MM.1S (cell line): ENCODE results near the gene WDR19.

Experiments
- DNase-seq: peaks from one replicate; pipeline ENCODE4 v3.0.0-alpha.2; 2015
- H2AFZ ChIP-seq: fragments of 300-600 bp; sonication (generic); 2 replicates; pipeline ENCODE4 v1.6.0; 2016; ENCODE audit warnings: antibody characterized with exemption, low read length
- H3F3A ChIP-seq: fragments of 300-600 bp; sonication (generic); 2 replicates; pipeline ENCODE4 v1.6.1; 2016; ENCODE audit warnings: mild to moderate bottlenecking, antibody characterized with exemption, low read length, moderate library complexity, mixed read lengths; ENCODE audit not compliant: insufficient read depth
- H3K27ac ChIP-seq: fragments of 300-600 bp; sonication (generic); 2 replicates; pipeline ENCODE4 v1.5.1; 2016; ENCODE audit warnings: mild to moderate bottlenecking, low read length
- H3K27me3 ChIP-seq: fragments of 300-600 bp; sonication (generic); replicated peaks from 2 replicates; pipeline ENCODE4 v1.6.0; 2016; ENCODE audit warnings: low read length; ENCODE audit not compliant: insufficient read depth
- H3K36me3 ChIP-seq: fragments of 300-600 bp; sonication (generic); replicated peaks from 2 replicates; pipeline ENCODE4 v1.6.1; 2016; ENCODE audit warnings: mild to moderate bottlenecking, low read length, mixed read lengths; ENCODE audit not compliant: insufficient read depth
- H3K4me1 ChIP-seq: fragments of 300-600 bp; sonication (generic); 2 replicates; pipeline ENCODE4 v1.6.1; 2016; ENCODE audit warnings: low read length, mixed read lengths
- H3K4me2 ChIP-seq: fragments of 300-600 bp; sonication (generic); 2 replicates; pipeline ENCODE4 v1.6.0; 2016; ENCODE audit warnings: low read depth, low read length
- H3K4me3 ChIP-seq: fragments of 300-600 bp; sonication (generic); 2 replicates; pipeline ENCODE4 v1.5.1; 2016; ENCODE audit warnings: low read length, mixed read lengths
- H3K79me2 ChIP-seq: fragments of 300-600 bp; sonication (generic); 2 replicates; pipeline ENCODE4 v1.6.1; 2016; ENCODE audit warnings: mixed run types, low read length, mixed read lengths
- H3K9ac ChIP-seq: fragments of 300-600 bp; sonication (generic); 2 replicates; pipeline ENCODE4 v1.6.1; 2016; ENCODE audit warnings: low read length, mixed read lengths
- H3K9me2 ChIP-seq: fragments of 300-600 bp; sonication (generic); replicated peaks from 2 replicates; pipeline ENCODE4 v1.6.1; 2016; ENCODE audit warnings: mild to moderate bottlenecking, low read length, mixed read lengths; ENCODE audit not compliant: insufficient read depth
- H3K9me3 ChIP-seq: fragments of 300-600 bp; sonication (generic); replicated peaks from 2 replicates; pipeline ENCODE4 v1.6.1; 2016; ENCODE audit warnings: mild to moderate bottlenecking, low read length, mixed read lengths; ENCODE audit not compliant: insufficient read depth
- H4K20me1 ChIP-seq: fragments of 300-600 bp; sonication (generic); 2 replicates; pipeline ENCODE4 v1.6.1; 2016; ENCODE audit warnings: mild to moderate bottlenecking, low read length, moderate library complexity, mixed read lengths; ENCODE audit not compliant: insufficient read depth
- CTCF ChIP-seq: fragments of 300-600 bp; sonication (generic); IDR thresholded peaks from 2 replicates; pipeline ENCODE4 v1.5.1; 2016; ENCODE audit warnings: antibody characterized with exemption, low read length, mixed read lengths
- EZH2 ChIP-seq: fragments of 300-600 bp; sonication (generic); optimal IDR thresholded peaks from 2 replicates; pipeline ENCODE3; 2017; ENCODE audit warnings: low read depth, mild to moderate bottlenecking, antibody characterized with exemption, low read length, mixed read lengths
- EZH2phosphoT487 ChIP-seq: fragments of 300-600 bp; sonication (generic); IDR thresholded peaks from 2 replicates; pipeline ENCODE4 v1.6.1; 2018; ENCODE audit warnings: antibody characterized with exemption, low read length

WDR19 gene

DNA sequence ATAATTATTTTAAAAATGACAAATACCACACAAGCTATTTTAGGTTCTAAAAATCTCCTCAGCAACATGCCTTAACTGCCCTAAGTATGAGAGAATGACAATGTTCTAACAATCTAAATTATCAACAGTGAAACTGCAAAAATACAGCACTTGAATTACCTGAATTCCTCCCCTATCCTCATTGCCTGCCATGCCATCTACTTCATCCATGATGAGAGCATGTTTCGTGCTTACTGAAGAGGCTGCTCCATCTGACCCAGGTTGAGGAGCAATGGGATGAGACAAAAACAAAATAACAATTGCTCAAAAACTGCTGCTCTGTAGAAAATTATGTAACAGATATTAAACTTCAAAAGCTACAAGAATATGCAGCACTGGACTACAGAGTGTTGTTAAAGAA, 120.6 kb downstream of the WDR19 start:
- Histone ChIP-seq H4K20me1 (no peaks in the 10 kb centered on the region), H3K4me3 (no peak overlapping the region), H3K9me2 (no peaks in the 10 kb centered on the region), H3K27ac (no peak overlapping the region), H3K9ac (no peak overlapping the region), H3K27me3 (no peaks in the 10 kb centered on the region), H3K9me3 (no peaks in the 10 kb centered on the region), H3K79me2 (peaks cover 10% of the 10 kb centered on the region; the same call in 1 of the 2 replicates), H3K4me1 (no peaks in the 10 kb centered on the region), H3K36me3 (peaks cover 16% of the 10 kb centered on the region), H3K4me2 (no peak overlapping the region), H3F3A (no peaks in the 10 kb centered on the region), H2AFZ (no peak overlapping the region)
- TF ChIP-seq EZH2phosphoT487: no peak
- TF ChIP-seq CTCF: no peak
- TF ChIP-seq EZH2: no peak
- DNase-seq: no peak

GRCh38 chr4:39303871-39304270, 121.5 kb downstream of the WDR19 start:
- no peak overlapping the region for H3K27ac ChIP-seq
- H3K4me2 ChIP-seq: no peak overlapping the region
- H3K4me3 ChIP-seq: no peak overlapping the region
- H2AFZ ChIP-seq: no peak overlapping the region
- H4K20me1 ChIP-seq: no peaks in the 10 kb centered on the region
- peaks cover 17% of the 10 kb centered on the region for H3K36me3 ChIP-seq
- H3F3A ChIP-seq: no peaks in the 10 kb centered on the region
- no peak for TF ChIP-seq EZH2phosphoT487
- no peak for TF ChIP-seq EZH2
- no peak for TF ChIP-seq CTCF
- H3K9me3 ChIP-seq: no peaks in the 10 kb centered on the region
- no peaks in the 10 kb centered on the region for H3K4me1 ChIP-seq
- no peaks in the 10 kb centered on the region for H3K9me2 ChIP-seq
- H3K27me3 ChIP-seq: no peaks in the 10 kb centered on the region
- H3K9ac ChIP-seq: no peak overlapping the region
- peaks cover 20% of the 10 kb centered on the region for H3K79me2 ChIP-seq
- DNase-seq: no peak

- H3K36me3 ChIP-seq: peaks cover 17% of the 10 kb centered on the region
- H4K20me1 ChIP-seq: no peaks in the 10 kb centered on the region
- no peaks in the 10 kb centered on the region for H3K9me3 ChIP-seq
- TF ChIP-seq EZH2 (no peak), EZH2phosphoT487 (no peak), CTCF (no peak)
- no peak overlapping the region for H3K4me2 ChIP-seq
- no peaks in the 10 kb centered on the region for H3K27me3 ChIP-seq
- H3K4me1 ChIP-seq: no peaks in the 10 kb centered on the region
- no peak overlapping the region for H2AFZ ChIP-seq
- DNase-seq: no peak
- H3K27ac ChIP-seq: no peak overlapping the region
- H3K4me3 ChIP-seq: no peak overlapping the region
- no peaks in the 10 kb centered on the region for H3F3A ChIP-seq
- no peak overlapping the region for H3K9ac ChIP-seq
- H3K9me2 ChIP-seq: no peaks in the 10 kb centered on the region
- H3K79me2 ChIP-seq: peaks cover 22% of the 10 kb centered on the region
Measured at GRCh38 chr4:39304651-39305050, 122.3 kb downstream of the WDR19 start.
